Esophagus squamous epithelium (tissue), 5 donors: ENCODE measurements around the gene DLL1. TPM values are rescaled to one million over a fixed set of nuclear protein-coding genes. Genes with fewer than 3 reads are reported as not detected.

ENCODE experiments used
- DNase-seq: peaks from one replicate; lab custom pipeline; 2025; lab: John Stamatoyannopoulos, UW
- H3K27ac ChIP-seq, 4 donors: fragments of 200-600 bp; sonication (generic); one replicate each; pipeline ENCODE4 v1.5.1; 2016 to 2019; ENCODE audit warnings: mild to moderate bottlenecking in 1 of 4
- H3K27me3 ChIP-seq, 4 donors: fragments of 200-600 bp; sonication (generic); 1 replicate in 3 of 4; 2 replicates in 1 of 4; pipeline versions ENCODE4 v1.5.1 to v1.6.0; 2017 to 2021; ENCODE audit warnings: antibody characterized with exemption in 1 of 4
- H3K36me3 ChIP-seq, 3 donors: fragments of 200-600 bp; sonication (generic); one replicate each; pipeline ENCODE4 v1.5.1; 2016 to 2019
- H3K4me1 ChIP-seq, 3 donors: fragments of 200-600 bp; sonication (generic); one replicate each; pipeline ENCODE4 v1.5.1; 2017 to 2019
- H3K4me3 ChIP-seq, 4 donors: fragments of 200-600 bp; sonication (generic); 1 replicate in 3 of 4; 2 replicates in 1 of 4; pipeline ENCODE4 v1.5.1; 2016 to 2019; ENCODE audit warnings: mild to moderate bottlenecking in 2 of 4, moderate library complexity in 1 of 4
- H3K9me3 ChIP-seq, 3 donors: fragments of 200-600 bp; sonication (generic); one replicate each; pipeline ENCODE4 v1.5.1; 2016 to 2019
- POLR2A ChIP-seq, 4 donors: fragments of 450-650 bp; IDR thresholded peaks; one replicate each; pipeline ENCODE4 v1.6.1; 2017; ENCODE audit warnings: antibody characterized with exemption in 4 of 4, mild to moderate bottlenecking in 4 of 4, moderate library complexity in 3 of 4
- WGBS, 2 donors: methylation state at CpG; one replicate each; pipeline ENCODE4 v1.1.5; 2018; 5-methylcytosine and 5-hydroxymethylcytosine counted together
- intact Hi-C: fragments of 100-400 bp; cut with DNase I; formaldehyde crosslinking; loops from one replicate; pipeline ENCODE4 v1.15.0; 2022
- total RNA-seq, 4 donors: library from RNA; depleted of rRNA; stranded (reverse); fragments of >200 nt; gene quantifications; one replicate each; pipeline ENCODE4 v1.1.0, GENCODE V29; 2016
- TF ChIP-seq, protein P1 (sequence below), 6 experiments: fragments of 450-650 bp in 4 of 6; fragments of 200-600 bp in 2 of 6; sonication (generic) in 2 of 6; IDR thresholded peaks; one replicate each; pipeline ENCODE4 v1.5.1; 2016 to 2019; ENCODE audit warnings: antibody characterized with exemption in 6 of 6, mild to moderate bottlenecking in 4 of 6, moderate library complexity in 4 of 6
- donor health status: DM: yes; HTN: yes; CAD: no.

The DLL1 gene
- total RNA-seq, 4 donors from 2014 or later, result 8.3 to 37.6 (median 15.1) TPM

DNA sequence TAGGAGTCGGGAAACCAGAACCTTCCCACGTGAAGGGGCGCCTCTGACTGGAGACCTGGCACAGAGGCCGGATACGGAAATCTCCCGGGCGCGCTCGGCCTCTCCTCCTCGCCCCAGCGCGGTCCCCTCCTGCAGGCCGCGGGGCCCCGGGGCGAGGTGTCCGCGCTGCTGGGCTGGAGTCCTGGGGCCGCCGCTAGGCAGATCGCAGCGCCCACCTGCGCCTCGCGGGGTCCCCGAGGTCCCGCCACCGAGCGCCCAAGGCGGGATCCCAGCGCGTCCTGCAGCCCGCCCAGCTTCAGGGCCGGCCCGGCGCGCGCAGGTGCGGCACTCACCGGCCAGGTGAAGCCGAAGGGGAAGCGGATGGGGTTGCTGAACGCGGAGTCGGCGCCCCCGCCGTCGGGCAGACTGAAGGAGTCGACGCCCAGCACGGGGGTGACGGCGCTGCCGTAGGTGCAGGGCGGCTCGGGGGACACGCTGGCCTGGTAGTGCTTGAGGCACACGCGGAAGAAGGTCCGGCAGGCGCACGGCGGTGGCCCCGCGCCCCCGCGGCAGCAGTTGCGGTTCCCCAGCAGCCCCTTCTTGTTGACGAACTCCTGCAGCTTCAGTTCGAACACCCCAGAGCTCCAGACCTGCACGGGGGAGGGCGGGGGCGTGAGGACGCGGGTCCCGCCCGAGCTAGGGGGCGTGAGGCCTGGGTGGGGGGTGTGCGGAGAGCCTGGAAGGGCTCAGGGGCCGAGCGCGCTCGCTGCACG is 1.5 kb downstream of the DLL1 start:
- WGBS, 2 donors, result 20% methylated on average over 3 of the region's 85 CpGs; no CpG with 5 or more reads in 1 of the 2 donors
- intact Hi-C loops, result no loop called here
- Histone ChIP-seq H3K9me3 (no peaks in the 10 kb centered on the region), H3K4me3 (peak overlapping the region; percentile 63 to 79 (median 72)), H3K4me1 (peaks cover 34 to 95% (median 61%) of the 10 kb centered on the region in 3 donors), H3K27ac (peak overlapping the region; percentile 76 to 93 (median 86)), H3K27me3 (peaks cover 0 to 83% (median 6%) of the 10 kb centered on the region in 4 donors), H3K36me3 (peaks cover 0 to 32% (median 0%) of the 10 kb centered on the region in 3 donors)
- no peak for TF ChIP-seq POLR2A (IDR thresholded peaks at IDR 0.05)
- TF ChIP-seq, protein P1, sequence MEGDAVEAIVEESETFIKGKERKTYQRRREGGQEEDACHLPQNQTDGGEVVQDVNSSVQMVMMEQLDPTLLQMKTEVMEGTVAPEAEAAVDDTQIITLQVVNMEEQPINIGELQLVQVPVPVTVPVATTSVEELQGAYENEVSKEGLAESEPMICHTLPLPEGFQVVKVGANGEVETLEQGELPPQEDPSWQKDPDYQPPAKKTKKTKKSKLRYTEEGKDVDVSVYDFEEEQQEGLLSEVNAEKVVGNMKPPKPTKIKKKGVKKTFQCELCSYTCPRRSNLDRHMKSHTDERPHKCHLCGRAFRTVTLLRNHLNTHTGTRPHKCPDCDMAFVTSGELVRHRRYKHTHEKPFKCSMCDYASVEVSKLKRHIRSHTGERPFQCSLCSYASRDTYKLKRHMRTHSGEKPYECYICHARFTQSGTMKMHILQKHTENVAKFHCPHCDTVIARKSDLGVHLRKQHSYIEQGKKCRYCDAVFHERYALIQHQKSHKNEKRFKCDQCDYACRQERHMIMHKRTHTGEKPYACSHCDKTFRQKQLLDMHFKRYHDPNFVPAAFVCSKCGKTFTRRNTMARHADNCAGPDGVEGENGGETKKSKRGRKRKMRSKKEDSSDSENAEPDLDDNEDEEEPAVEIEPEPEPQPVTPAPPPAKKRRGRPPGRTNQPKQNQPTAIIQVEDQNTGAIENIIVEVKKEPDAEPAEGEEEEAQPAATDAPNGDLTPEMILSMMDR (IDR thresholded peaks at IDR 0.05), result no peak
- DNase-seq, result no peak

DNA sequence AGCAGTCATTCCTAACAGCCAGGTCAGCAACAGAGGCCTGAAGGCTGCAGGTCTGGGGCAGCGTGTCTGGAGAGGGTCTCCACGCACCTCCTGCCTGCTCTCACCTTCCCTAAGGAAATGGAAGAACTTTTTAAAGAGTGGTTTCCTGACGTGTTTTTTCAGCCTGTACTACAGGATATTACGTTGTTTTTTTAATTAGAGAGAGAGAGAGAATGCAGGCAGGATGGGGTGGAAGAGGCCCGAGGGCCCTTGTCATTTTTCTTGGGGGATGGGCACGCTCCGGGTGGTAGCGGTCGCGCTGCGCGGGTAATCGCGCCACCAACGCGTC is 2.1 kb downstream of the DLL1 start:
- H3K9me3 ChIP-seq, result no peaks in the 10 kb centered on the region
- H3K36me3 ChIP-seq, result peaks cover 0 to 38% (median 0%) of the 10 kb centered on the region in 3 donors
- H3K4me3 ChIP-seq, result peak overlapping the region; percentile 63 to 79 (median 72)
- no peak for DNase-seq
- WGBS, 2 donors, result 14 to 16% methylated on average over 12 to 13 of the region's 16 CpGs
- peaks cover 0 to 78% (median 6%) of the 10 kb centered on the region in 4 donors for H3K27me3 ChIP-seq
- intact Hi-C loops, result no loop called here
- H3K4me1 ChIP-seq, result peaks cover 34 to 95% (median 61%) of the 10 kb centered on the region in 3 donors
- peak overlapping the region; percentile 76 to 93 (median 86) for H3K27ac ChIP-seq
- TF ChIP-seq, protein P1 (IDR thresholded peaks at IDR 0.05), result no peak
- no peak for TF ChIP-seq POLR2A (IDR thresholded peaks at IDR 0.05)

DNA sequence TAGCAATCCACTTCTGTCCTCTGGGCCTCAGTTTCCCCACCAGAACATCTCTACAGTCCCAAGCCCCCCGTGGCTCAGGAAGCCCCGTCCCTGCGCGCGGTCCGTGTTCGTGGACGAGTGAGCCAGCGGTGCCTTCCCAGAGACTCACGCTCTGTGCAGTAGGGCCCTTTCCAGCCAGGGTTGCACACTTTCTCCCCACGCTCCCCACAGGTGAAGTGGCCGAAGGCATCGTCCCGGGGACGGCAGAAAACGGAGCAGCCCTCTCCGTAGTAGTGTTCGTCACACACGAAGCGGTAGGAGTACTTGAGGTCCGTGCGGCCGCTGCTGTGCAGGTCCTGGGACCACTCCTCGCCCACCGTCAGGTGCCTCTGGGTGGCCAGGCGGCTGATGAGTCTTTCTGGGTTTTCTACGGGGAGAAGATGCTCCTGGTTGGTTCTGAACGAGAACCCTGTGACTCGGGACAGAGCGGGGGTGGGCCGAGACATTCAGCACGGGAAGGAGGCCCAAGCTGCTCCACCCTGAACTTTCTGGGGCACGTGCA is 2.7 kb downstream of the DLL1 start:
- Histone ChIP-seq H3K4me3 (peak overlapping the region; percentile 63 to 79 (median 72)), H3K4me1 (peaks cover 31 to 89% (median 61%) of the 10 kb centered on the region in 3 donors), H3K9me3 (no peaks in the 10 kb centered on the region), H3K36me3 (peaks cover 0 to 44% (median 6%) of the 10 kb centered on the region in 3 donors), H3K27ac (peak overlapping the region; percentile 3 to 93 (median 86)), H3K27me3 (peaks cover 0 to 71% (median 6%) of the 10 kb centered on the region in 4 donors)
- intact Hi-C loops, result no loop called here
- no peak for DNase-seq
- TF ChIP-seq, protein P1 (IDR thresholded peaks at IDR 0.05), result no peak
- no peak for TF ChIP-seq POLR2A (IDR thresholded peaks at IDR 0.05)
- 38 to 63% methylated on average over 25 to 28 of the region's 33 CpGs for WGBS, 2 donors

DNA sequence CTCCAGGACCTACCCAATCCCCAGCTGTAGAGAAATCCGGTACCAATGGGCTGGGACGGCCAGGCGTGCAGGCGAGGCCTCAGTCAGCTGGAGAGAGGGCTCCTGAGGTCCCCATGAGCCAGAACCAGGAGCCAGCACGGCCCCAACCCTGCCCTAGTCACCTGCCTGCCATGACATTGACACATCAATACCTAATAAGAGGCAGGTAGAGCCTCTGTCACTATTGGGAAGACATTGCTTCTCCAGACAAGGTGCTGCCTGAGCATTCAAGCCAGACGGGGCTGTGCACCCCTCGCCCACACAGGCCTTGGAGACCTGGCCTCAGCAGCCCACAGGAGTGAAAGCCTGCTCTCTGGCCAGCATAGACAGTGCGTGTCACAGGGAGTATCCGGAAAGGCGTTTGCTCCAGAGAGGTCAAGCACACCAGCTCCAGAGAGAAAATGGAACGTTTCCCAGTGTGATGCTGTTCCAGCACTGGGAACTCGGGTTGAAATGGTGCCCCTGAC is 3.5 kb downstream of the DLL1 start:
- H3K27me3 ChIP-seq, result peaks cover 0 to 64% (median 4%) of the 10 kb centered on the region in 4 donors
- H3K27ac ChIP-seq, result peak overlapping the region; percentile 7 to 93 (median 86)
- peaks cover 31 to 81% (median 55%) of the 10 kb centered on the region in 3 donors for H3K4me1 ChIP-seq
- peaks cover 0 to 51% (median 9%) of the 10 kb centered on the region in 3 donors for H3K36me3 ChIP-seq
- H3K4me3 ChIP-seq, result peak overlapping the region in 3 of 4 donors; percentile 68 to 79 (median 75)
- 25 to 31% methylated on average over 4 to 7 of the region's 12 CpGs for WGBS, 2 donors
- intact Hi-C loops, result no loop called here
- no peaks in the 10 kb centered on the region for H3K9me3 ChIP-seq
- TF ChIP-seq POLR2A (IDR thresholded peaks at IDR 0.05), result no peak
- TF ChIP-seq, protein P1 (IDR thresholded peaks at IDR 0.05), result no peak
- DNase-seq, result no peak

DNA sequence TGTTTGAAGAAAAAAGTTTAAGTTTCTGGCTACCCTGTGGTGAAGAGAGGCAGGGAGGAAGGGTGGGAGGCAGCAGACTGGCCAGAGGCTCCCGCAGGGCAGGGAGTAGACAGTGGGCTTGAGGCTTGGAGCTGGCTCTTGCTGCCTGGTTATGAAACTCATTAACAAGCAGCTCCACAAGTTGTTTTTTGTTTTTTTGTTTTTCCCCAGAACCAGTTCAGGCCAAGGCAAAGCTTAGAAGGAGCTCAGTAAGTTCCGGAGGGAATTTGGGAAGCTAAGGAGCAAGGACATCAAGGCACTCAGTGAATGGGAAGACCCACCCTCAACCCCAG is 4.0 kb downstream of the DLL1 start:
- intact Hi-C loops, result no loop called here
- H3K4me3 ChIP-seq, result peak overlapping the region in 3 of 4 donors; percentile 68 to 79 (median 75)
- H3K36me3 ChIP-seq, result peaks cover 0 to 57% (median 9%) of the 10 kb centered on the region in 3 donors
- DNase-seq, result no peak
- WGBS, 2 donors, result 13 to 47% methylated on average over 2 of the region's 2 CpGs
- no peak for TF ChIP-seq POLR2A (IDR thresholded peaks at IDR 0.05)
- TF ChIP-seq, protein P1 (IDR thresholded peaks at IDR 0.05), result no peak
- H3K27me3 ChIP-seq, result peaks cover 0 to 58% (median 1%) of the 10 kb centered on the region in 4 donors
- H3K4me1 ChIP-seq, result peaks cover 29 to 76% (median 50%) of the 10 kb centered on the region in 3 donors
- peak overlapping the region; percentile 7 to 93 (median 86) for H3K27ac ChIP-seq
- H3K9me3 ChIP-seq, result no peaks in the 10 kb centered on the region
